RPMI8226 (cell line): ENCODE data around the gene TRMT11.
"Not testable (repeated sequence)": the region's sequence is repeated elsewhere in the genome, so short reads cannot be mapped to it uniquely, and the experiment has no call there.

Source experiments
- DNase-seq: peaks from one replicate; pipeline ENCODE4 v3.0.0-alpha.2; 2015

TRMT11 gene

GRCh38 chr6:125994670-125995488, 8.5 kb downstream of the TRMT11 start:
- no peak for DNase-seq

GRCh38 chr6:125995972-125996580, 9.7 kb downstream of the TRMT11 start:
- DNase-seq = peak; percentile 66

DNA sequence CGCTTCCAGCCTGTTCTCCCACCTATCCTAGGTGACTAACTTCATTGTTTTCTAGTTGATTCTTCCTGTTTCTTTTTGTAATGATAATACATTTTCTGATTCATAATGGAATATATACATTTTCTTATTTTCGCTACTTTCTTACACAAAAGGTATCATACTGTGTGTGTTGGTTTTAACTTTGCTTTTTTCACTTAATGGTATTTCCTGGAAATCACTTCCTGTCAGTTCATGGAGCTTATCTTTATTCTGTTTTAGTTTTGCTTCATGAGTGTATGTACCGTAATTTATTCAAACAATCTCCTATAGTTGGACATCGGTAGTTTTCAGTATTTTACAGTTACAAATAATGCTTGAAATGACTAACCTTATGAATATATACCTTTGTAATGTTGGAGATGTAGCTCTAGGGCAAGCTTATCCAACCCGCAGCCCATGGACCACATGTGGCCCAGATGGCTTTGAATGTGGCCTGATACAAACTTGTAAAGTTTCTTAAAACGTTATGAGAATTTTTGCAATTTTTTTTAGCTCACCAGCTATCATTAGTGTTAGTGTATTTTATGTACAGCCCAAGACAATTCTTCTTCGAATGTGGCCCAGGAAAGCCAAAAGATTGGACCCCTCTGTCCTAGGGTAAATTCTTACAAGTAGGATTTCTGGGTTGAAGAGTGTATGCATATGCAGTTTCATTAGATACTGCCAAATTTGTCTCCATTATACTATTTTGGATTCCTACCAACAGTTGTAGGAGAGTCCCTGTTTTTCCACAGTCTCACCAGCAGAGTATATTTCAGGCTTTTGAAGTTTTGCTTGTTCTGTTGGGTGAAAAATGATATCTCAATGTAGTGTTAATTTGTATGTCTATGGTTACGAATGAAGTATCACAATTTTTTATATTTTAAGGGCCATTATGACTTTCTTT, 16.7 kb downstream of the TRMT11 start:
- no peak for DNase-seq

DNA sequence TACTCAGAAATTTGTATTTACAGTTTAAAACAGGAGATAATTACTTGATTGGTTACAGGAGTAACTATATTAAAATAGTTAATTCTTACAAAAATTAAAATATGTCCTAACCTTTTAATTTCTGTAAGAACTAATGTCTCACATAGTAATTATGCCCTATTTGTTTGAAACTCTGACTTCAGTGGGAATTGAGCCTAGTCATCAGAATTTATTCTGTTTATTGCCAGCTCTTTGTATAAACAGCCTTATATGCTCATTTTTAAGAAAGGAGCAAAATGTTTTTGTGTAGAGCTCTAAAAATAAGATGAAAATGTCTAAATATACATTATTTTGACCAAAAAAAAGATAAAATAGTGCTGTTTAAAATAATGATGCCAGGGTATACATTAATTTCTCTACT, 21.5 kb downstream of the TRMT11 start:
- DNase-seq = no peak

- DNase-seq = no peak
Measured at GRCh38 chr6:126010040-126010439, 23.7 kb downstream of the TRMT11 start.

DNA sequence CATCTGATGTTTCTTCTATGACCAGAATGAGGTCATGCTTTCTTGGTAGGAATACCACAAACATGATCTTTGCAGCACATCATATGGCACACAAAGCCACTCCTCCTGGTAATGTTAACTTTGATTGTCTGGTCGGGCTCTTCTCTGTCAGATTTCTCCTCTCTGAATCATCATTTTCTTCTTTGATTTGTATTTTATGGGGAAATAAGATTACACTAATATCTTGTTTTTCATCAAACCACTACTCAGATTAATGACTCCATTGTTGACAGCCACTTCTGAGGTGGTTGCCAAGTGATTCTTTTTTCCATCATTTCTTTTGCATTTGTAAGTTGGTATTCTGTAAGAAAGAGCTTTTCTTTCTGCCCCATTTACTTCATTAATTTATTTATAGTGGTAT, 29.5 kb downstream of the TRMT11 start:
- DNase-seq = no peak

GRCh38 chr6:126016591-126016990, 30.3 kb downstream of the TRMT11 start:
- DNase-seq = no peak

GRCh38 chr6:126017668-126018067, 31.3 kb downstream of the TRMT11 start:
- no peak for DNase-seq

DNA sequence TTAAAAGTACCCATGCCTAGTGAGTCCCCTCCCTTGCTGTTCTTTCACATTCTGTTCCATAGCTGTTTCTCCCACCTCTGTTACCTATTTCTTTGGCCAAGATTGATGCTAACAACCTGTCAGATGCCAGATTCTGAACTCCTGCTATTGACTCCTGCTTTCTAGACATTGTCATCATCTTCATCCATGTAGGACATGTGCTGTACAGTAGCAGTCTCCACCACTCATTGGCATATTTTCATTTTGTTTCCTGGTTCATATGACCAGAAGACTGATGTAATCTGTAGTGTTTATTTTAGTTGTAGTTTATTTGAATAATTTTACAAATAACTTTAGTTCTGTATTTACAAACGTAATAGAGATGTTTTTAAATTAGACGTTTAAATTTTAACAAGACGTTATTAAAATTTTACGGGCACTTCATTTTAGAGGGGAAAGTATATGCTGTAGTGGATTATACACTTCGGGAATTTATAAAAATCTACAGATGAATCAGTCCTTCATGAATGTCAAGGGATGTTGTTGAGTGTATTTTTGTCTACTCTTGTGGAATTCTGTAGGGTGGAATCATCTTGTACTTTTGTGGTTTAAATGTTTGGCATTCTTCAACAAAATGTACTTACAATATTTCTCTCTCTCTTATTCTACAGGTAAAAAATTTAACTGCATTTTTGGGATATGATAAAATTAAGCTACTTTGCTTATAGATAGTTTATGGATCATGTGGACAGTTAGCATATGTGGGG, 34.1 kb downstream of the TRMT11 start:
- DNase-seq = no peak

DNA sequence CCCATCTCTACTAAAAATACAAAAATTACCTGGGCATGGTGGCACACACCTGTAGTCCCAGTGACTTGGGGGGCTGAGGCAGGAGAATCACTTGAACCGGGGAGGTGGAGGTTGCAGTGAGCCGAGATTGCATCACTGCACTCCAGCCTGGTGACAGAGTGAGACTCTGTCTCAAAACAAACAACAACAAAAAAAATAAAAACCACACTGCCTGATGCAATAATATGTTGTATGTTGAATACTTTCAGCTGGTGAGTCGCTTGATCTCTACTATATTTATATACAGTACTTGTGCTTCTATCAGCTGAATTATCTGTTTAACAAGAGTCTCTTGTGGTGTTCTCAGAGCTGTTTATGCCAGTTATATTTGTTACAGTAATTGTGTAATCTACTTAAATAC, 37.1 kb downstream of the TRMT11 start:
- DNase-seq = not testable (repeated sequence)

DNA sequence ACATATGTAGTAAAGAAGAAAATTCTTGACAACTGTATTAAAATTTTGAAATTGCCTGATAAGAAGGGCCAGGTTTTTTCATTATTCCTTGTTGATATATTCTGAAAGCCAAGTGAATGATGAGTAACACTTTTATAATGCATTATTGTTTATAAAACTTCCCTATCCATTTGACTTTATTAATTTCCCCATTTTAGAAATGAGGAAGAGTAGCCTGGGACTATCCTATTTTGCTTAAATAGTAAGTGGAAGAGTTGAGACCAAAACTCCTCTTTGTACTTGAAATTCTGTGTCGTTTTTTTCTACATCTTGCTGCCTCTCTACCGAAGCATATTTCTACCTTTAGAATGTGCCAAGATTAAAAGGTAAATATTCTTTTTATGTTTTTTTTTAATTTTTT, 39.7 kb downstream of the TRMT11 start:
- no peak for DNase-seq

- DNase-seq = no peak
Measured at GRCh38 chr6:126027601-126028000, 41.3 kb downstream of the TRMT11 start.

GRCh38 chr6:126030045-126030444, 43.7 kb downstream of the TRMT11 start:
- DNase-seq = no peak

GRCh38 chr6:126033696-126034095, 47.4 kb downstream of the TRMT11 start:
- DNase-seq = peak; percentile 6

- no peak for DNase-seq
Measured at GRCh38 chr6:126034656-126035055, 48.3 kb downstream of the TRMT11 start.

GRCh38 chr6:126035764-126036163, 49.4 kb downstream of the TRMT11 start:
- DNase-seq = no peak

GRCh38 chr6:126038234-126038633, 51.9 kb downstream of the TRMT11 start:
- no peak for DNase-seq

- no peak for DNase-seq
Measured at GRCh38 chr6:126039284-126039683, 52.9 kb downstream of the TRMT11 start.

DNA sequence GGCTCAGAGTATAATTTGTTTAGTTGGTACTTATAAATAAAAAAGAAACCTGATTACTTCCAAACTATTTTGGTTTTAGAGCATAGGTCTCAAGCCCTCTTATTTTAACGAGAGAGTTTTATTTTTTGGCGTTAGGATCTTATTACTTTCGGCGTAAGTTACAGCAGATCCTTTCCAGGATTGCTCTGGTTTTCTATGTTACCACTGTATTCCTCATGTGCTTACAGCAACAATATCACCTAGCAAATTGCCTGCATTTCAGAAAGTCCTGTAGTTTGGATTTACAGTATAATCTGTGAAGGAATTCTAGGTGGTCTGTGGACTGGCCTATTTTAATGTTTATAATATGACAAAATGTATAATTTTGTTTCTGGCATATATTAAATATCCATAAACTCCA, 54.1 kb downstream of the TRMT11 start:
- DNase-seq = no peak

GRCh38 chr6:126040826-126041225, 54.5 kb downstream of the TRMT11 start:
- no peak for DNase-seq

DNA sequence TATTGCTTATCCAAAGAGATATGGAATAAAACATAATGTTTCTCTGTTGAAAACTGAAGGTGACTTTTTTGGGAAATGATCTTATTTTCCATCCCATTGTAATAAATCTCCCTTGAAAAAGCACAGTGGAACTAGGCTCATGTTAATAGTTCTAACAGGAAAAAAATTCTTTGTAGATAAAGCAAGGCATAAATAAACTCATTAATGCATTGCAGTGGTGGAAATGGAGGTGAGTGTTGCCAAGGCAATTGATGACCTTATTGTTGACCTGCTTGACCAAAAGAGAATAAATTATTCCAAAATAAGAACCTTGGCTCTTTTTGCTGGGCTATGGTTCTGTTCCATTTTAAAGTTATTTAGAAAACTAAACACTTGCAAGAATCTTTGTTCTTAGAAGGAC, 55.2 kb downstream of the TRMT11 start:
- DNase-seq = no peak

DNA sequence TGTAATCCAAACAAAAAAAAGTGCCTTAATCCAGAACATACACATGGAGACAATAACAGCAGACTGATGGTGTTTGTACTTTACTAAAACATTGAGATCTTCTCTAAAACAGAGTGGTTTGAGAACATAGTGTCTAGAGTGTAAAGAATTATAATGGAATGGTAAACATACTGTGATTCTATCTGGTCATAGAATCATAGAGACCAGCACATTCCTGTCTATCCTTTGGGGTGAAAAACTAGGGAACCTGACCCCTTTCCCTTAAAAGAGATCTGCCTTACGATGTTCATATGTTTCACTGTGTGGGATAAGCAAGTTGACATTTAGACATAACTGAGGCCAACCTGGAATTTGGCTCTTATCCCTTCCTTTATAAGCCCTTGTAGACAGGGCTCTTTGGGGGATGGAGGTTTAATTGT, 55.7 kb downstream of the TRMT11 start:
- no peak for DNase-seq

GRCh38 chr6:126047648-126048047, 61.3 kb downstream of the TRMT11 start:
- no peak for DNase-seq
